Spinal cord (tissue), 10 donors: ENCODE measurements around the gene GIGYF2. TPM values are rescaled to one million over a fixed set of nuclear protein-coding genes. Genes with fewer than 3 reads are reported as not detected.
"Not testable (repeated sequence)": the region's sequence is repeated elsewhere in the genome, so short reads cannot be mapped to it uniquely, and the experiment has no call there.

ENCODE experiments used
- DNase-seq, 6 donors: peaks; one replicate each; pipeline versions ENCODE4 v3.0.0 to v3.0.0-alpha.2; 2013 to 2015; ENCODE audit warnings: low spot score in 6 of 6, low read depth in 4 of 6
- H3K27ac ChIP-seq: one replicate; pipeline ENCODE4 v1.5.1; 2013; ENCODE audit warnings: low read depth, low read length, control low read depth
- H3K27me3 ChIP-seq: one replicate; pipeline ENCODE4 v1.6.1; 2013; ENCODE audit warnings: low read length; ENCODE audit not compliant: control insufficient read depth, insufficient read depth
- H3K36me3 ChIP-seq: one replicate; pipeline ENCODE4 v1.6.1; 2013; ENCODE audit warnings: low read length; ENCODE audit not compliant: control insufficient read depth, insufficient read depth
- H3K4me1 ChIP-seq: one replicate; pipeline ENCODE4 v1.6.1; 2013; ENCODE audit warnings: low read length; ENCODE audit not compliant: control insufficient read depth, insufficient read depth
- H3K4me3 ChIP-seq: one replicate; pipeline ENCODE4 v1.5.1; 2013; ENCODE audit warnings: low read depth, low read length, control low read depth
- H3K9me3 ChIP-seq: one replicate; pipeline ENCODE4 v1.6.1; 2013; ENCODE audit warnings: low read length; ENCODE audit not compliant: control insufficient read depth, insufficient read depth
- WGBS: methylation state at CpG from one replicate; pipeline ENCODE4 v1.1.5; 2013; ENCODE audit warnings: missing lambda C conversion rate; ENCODE audit not compliant: insufficient coverage; 5-methylcytosine and 5-hydroxymethylcytosine counted together
- polyA plus RNA-seq, 2 donors: library from polyadenylated mRNA; unstranded; fragments of 120-200 nt; gene quantifications; one replicate each; pipeline ENCODE4 v1.2.1, GENCODE V29; 2013; ENCODE audit not compliant: insufficient read length in 2 of 2
- total RNA-seq, 2 donors: library from RNA; depleted of rRNA in 1 of 2; stranded (reverse); fragments of 120-200 nt in 1 of 2; fragments of >200 nt in 1 of 2; gene quantifications; one replicate each; pipeline versions ENCODE4 v1.2.3 to v1.2.4, GENCODE V29; 2013 to 2014
- donor health status: healthy.

GIGYF2 gene
- total and polyA plus RNA-seq, 4 donors, result 38.9 to 98.7 (median 65.5) TPM

DNA sequence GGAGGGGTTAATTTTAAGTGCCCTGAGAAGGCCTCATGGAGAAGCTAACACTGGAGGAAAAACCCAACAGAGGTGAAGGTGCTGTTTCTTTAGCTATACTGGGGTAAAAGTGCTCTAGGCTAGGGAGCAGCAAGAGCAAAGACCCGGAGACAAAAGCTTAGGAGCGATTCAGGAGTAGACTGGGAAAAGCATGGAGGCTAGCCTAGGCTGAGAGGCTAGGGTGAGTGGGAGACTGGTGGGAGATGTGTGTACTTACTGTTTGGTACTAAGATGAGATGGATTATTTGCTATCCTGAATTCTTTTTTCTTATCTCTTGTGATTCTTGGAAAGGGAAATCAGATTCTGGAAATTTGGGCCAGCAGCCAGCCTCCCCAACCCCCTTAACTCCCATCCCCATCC, 2.0 kb downstream of the GIGYF2 start:
- 62% methylated on average over 2 of the region's 2 CpGs for WGBS
- Histone ChIP-seq H3K4me1 (peaks cover 8% of the 10 kb centered on the region), H3K4me3 (no peak overlapping the region)

DNA sequence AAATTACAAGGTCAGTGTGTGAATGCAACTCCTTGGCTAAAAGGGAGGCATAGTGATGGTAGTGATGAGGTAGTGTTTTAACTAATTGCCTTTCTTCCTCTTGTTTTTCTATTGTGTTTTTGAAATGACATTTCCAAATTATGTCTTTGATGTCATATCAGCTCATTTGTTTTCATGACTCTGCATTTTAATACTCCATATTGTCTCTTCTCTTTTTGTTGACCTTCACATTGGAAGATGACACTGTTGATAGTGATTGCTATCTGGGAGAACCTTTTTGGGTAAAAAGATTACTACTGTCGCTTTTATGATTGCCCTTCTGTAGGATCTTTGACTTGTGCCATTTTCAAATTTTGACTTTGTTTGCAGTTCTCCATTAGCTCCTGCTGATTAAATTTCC, 3.0 kb downstream of the GIGYF2 start:
- H3K4me3 ChIP-seq, result no peak overlapping the region

More for the DNA sequence above, 2.0 kb downstream of the GIGYF2 start:
- no peaks in the 10 kb centered on the region for H3K27me3 ChIP-seq
- no peak for DNase-seq
- no peaks in the 10 kb centered on the region for H3K9me3 ChIP-seq
- no peak overlapping the region for H3K27ac ChIP-seq
- peaks cover 4% of the 10 kb centered on the region for H3K36me3 ChIP-seq

DNA sequence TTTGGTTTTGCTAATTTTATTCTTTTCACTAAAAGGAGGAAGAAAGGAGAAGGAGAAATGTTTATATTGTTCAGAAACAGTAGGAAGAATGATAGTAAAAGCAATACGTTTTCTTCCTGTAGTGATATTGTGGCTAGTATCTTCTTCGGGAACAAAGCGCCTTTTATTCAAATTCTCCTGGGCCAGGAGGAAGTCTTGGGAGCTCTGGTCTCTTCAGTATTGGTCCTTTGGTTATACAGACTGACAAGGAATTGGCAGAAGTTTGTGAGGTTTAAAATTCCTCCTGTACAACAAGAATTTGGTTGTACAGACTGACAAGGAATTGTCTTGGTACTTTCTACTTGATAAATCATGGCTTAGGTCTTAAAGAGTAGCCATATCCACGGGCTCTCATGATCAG, 9.9 kb downstream of the GIGYF2 start:
- Histone ChIP-seq H3K27ac (no peak overlapping the region), H3K4me3 (no peak overlapping the region), H3K27me3 (no peaks in the 10 kb centered on the region), H3K4me1 (no peaks in the 10 kb centered on the region), H3K9me3 (peaks cover under 1% of the 10 kb centered on the region), H3K36me3 (peaks cover 30% of the 10 kb centered on the region)
- WGBS, result 100% methylated on average over 1 of the region's 4 CpGs
- no peak for DNase-seq

More for the DNA sequence above, 3.0 kb downstream of the GIGYF2 start:
- H3K9me3 ChIP-seq, result no peaks in the 10 kb centered on the region
- no peaks in the 10 kb centered on the region for H3K27me3 ChIP-seq
- no peak overlapping the region for H3K27ac ChIP-seq
- peaks cover 14% of the 10 kb centered on the region for H3K36me3 ChIP-seq
- peaks cover 8% of the 10 kb centered on the region for H3K4me1 ChIP-seq
- no peak for DNase-seq
- WGBS, result no CpG with 5 or more reads among the region's 1 CpG

DNA sequence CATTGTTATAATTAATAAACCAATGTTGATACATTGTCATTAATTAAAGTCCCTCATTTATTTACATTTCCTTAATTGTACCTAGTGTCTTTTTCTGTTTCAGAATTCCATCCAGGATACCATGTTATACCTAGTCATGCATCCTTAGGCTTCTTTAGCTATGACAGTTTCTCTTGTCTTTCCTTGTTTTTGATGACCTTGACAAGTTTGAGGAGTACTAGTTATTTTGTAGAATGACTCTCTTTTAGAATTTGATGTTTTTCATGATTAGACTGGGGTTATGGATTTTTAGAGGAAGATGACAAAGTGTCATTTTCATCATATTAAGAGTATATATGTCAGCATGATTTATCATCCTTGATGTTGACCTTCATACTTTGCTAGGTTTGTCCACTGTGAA, 16.4 kb downstream of the GIGYF2 start:
- H3K9me3 ChIP-seq, result peaks cover 2% of the 10 kb centered on the region
- peaks cover 3% of the 10 kb centered on the region for H3K36me3 ChIP-seq
- no peak for DNase-seq
- H3K27me3 ChIP-seq, result no peaks in the 10 kb centered on the region
- no peak overlapping the region for H3K27ac ChIP-seq
- H3K4me1 ChIP-seq, result no peaks in the 10 kb centered on the region
- no peak overlapping the region for H3K4me3 ChIP-seq

DNA sequence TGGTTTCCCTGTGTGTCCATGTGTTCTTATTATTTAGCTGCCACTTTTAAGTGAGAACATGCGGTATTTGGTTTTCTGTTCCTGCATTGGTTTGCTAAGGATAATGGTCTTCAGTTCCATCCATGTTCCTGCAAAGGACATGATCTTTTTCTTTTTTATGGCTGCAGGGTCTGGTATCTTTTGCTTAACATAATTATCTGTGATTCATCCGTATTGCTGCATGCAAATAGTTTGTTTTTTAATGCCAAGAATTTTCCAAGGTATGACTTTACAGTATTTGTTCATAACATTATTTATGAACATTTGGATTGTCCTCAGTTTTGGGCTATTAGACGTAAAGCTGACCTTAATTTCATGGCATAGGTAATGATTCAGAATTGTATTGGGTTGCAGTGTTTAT, 17.8 kb downstream of the GIGYF2 start:
- Histone ChIP-seq H3K4me3 (no peak overlapping the region), H3K27ac (no peak overlapping the region), H3K9me3 (peaks cover 2% of the 10 kb centered on the region), H3K27me3 (no peaks in the 10 kb centered on the region), H3K4me1 (no peaks in the 10 kb centered on the region), H3K36me3 (peaks cover 3% of the 10 kb centered on the region)
- no peak for DNase-seq
- WGBS, result no CpG with 5 or more reads among the region's 3 CpGs

DNA sequence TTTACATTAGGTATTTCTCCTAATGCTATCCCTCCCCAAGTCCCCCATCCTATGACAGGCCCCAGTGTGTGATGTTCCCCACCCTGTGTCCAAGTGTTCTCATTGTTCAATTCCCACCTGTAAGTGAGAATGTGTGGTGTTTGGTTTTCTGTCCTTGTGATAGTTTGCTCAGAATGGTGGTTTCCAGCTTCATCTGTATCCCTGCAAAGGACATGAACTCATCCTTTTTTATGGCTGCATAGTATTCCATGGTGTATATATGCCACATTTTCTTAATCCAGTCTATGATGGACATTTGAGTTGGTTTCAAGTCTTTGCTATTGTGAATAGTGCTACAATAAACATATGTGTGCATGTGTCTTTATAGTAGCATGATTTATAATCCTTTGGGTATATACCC, 22.9 kb downstream of the GIGYF2 start:
- H3K9me3 ChIP-seq, DNase-seq, H3K27me3 ChIP-seq, H3K27ac ChIP-seq, H3K4me3 ChIP-seq, H3K4me1 ChIP-seq: not testable (repeated sequence)
- H3K36me3 ChIP-seq, result peaks cover 14% of the 10 kb centered on the region

DNA sequence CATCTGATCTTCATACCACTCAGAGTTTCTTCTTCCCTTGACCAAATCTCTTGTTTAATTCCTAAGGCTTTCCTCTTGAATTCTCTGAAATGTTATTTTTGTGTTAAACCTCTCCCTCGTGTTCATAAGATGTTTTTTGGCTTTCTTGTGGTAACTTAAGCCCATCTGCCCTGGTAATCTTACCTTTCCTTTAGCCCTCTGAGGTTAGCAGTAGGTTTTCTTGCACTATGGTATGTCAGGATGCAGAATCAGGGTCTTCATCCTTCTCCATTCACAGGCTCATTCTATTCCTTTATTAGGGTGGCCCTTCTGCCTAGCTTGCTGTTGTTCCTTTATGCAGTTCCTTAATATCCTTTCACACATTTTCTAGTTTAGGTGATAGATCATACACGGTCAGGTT, 24.1 kb downstream of the GIGYF2 start:
- no peaks in the 10 kb centered on the region for H3K27me3 ChIP-seq
- peaks cover 18% of the 10 kb centered on the region for H3K36me3 ChIP-seq
- no peak overlapping the region for H3K4me3 ChIP-seq
- no peaks in the 10 kb centered on the region for H3K4me1 ChIP-seq
- no peak for DNase-seq
- no peaks in the 10 kb centered on the region for H3K9me3 ChIP-seq
- WGBS, result 83% methylated on average over 1 of the region's 2 CpGs
- H3K27ac ChIP-seq, result no peak overlapping the region

DNA sequence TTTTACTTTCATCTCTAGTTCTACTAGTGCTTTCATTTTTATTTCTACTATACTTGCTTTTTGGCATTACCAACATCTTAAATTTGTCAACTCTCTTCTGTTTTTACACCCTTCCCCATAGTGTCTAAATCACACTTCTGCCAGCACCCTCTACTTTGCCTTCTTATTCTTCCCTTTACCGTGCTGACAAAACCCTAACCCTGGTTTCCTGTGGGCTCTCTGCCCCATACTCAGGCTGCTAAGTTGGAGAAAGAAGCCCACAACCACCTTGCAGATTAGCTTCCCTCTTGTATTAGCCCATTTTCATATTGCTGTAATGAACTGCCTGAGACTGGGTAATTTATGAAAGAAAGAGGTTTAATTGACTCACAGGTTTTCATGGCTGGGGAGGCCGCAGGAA, 24.8 kb downstream of the GIGYF2 start:
- no peak for DNase-seq
- WGBS, result 85% methylated on average over 2 of the region's 2 CpGs
- H3K27ac ChIP-seq, result no peak overlapping the region
- H3K27me3 ChIP-seq, result no peaks in the 10 kb centered on the region
- H3K36me3 ChIP-seq, result peaks cover 20% of the 10 kb centered on the region
- H3K4me3 ChIP-seq, result no peak overlapping the region
- no peaks in the 10 kb centered on the region for H3K4me1 ChIP-seq
- no peaks in the 10 kb centered on the region for H3K9me3 ChIP-seq

DNA sequence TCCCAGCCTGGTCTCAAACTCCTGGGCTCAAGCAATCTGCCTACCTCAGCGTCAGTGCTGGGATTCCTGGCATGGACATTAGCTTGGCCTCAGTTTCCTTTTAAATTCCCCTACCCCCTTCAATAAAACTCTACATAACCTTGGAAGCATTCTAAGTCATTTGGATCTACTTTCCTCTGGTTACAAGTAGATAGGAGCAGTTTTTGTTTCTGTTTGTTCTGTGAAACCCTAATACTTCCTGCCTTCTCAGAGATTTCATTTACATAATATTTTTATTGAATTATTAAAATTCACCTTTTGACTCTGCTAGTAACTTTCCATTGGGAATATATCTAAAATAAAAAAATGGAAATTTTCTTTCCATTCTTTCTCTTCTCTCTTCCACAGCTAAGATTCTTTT, 25.9 kb downstream of the GIGYF2 start:
- Histone ChIP-seq H3K9me3 (no peaks in the 10 kb centered on the region), H3K4me1 (no peaks in the 10 kb centered on the region), H3K27ac (no peak overlapping the region), H3K27me3 (no peaks in the 10 kb centered on the region), H3K36me3 (peaks cover 25% of the 10 kb centered on the region), H3K4me3 (no peak overlapping the region)
- WGBS, result 83% methylated on average over 1 of the region's 1 CpG
- DNase-seq, result no peak

DNA sequence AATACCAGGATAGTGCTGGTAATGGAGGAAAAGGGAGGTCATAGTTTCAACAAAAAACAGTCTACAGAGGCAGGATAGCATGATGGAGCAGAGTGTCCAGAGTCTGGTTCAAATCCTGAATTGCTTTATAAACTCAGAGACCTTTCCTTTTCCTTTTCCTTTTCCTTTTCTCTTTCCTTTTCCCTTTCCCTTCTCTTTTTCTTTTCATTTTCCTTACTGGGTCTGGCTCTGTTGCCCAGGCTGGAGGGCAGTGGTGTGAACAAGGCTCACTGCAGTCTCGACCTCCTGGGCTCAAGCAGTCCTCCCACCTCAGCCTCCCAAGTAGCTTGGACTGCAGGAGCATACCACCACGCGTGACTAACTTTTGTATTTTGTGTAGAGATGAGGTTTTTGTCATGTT, 31.7 kb downstream of the GIGYF2 start:
- Histone ChIP-seq H3K9me3 (no peaks in the 10 kb centered on the region), H3K27ac (no peak overlapping the region), H3K27me3 (no peaks in the 10 kb centered on the region), H3K4me3 (no peak overlapping the region), H3K4me1 (no peaks in the 10 kb centered on the region), H3K36me3 (peaks cover 27% of the 10 kb centered on the region)
- WGBS, result 71% methylated on average over 3 of the region's 3 CpGs
- no peak for DNase-seq
